DND-41 (cell line): Measurements from ENCODE around the gene JAML.

Experiments used
- ATAC-seq: fragments of 200-7000 bp; cut with Tn5 transposase; 3 replicates; pipeline ENCODE4 v1.9.1; 2021; ENCODE audit warnings: low read depth; ENCODE audit not compliant: insufficient read depth
- DNase-seq: peaks from one replicate; pipeline ENCODE4 v3.0.0-alpha.2; 2020
- H2AFZ ChIP-seq: 2 replicates; pipeline ENCODE4 v1.6.0; 2012; ENCODE audit warnings: low read depth, low read length
- H3K27ac ChIP-seq: 2 replicates; pipeline ENCODE4 v1.5.1; 2012; ENCODE audit warnings: low read length, inconsistent platforms
- H3K27me3 ChIP-seq: fragments of 200-600 bp; sonication (generic); 2 replicates; pipeline ENCODE4 v1.6.0; 2012; ENCODE audit warnings: low read length, mild to moderate bottlenecking, inconsistent platforms; ENCODE audit not compliant: insufficient read depth, poor library complexity
- H3K36me3 ChIP-seq: 2 replicates; pipeline ENCODE4 v1.5.1; 2012; ENCODE audit warnings: low read length, inconsistent platforms; ENCODE audit not compliant: insufficient read depth
- H3K4me1 ChIP-seq: 2 replicates; pipeline ENCODE4 v1.5.1; 2012; ENCODE audit warnings: mild to moderate bottlenecking, low read length; ENCODE audit not compliant: insufficient read depth
- H3K4me2 ChIP-seq: 2 replicates; pipeline ENCODE4 v1.6.0; 2012; ENCODE audit warnings: mild to moderate bottlenecking, moderate library complexity, low read length, inconsistent platforms; ENCODE audit not compliant: insufficient read depth
- H3K4me3 ChIP-seq, 2 experiments: fragments of 200-600 bp in 1 of 2; shearing (Covaris generic) in 1 of 2; 2 replicates each; pipeline ENCODE4 v1.5.1; 2012 to 2016; ENCODE audit warnings: inconsistent platforms in 2 of 2, low read length in 2 of 2, mild to moderate bottlenecking in 2 of 2, low read depth in 1 of 2, moderate library complexity in 1 of 2
- H3K79me2 ChIP-seq: 2 replicates; pipeline ENCODE4 v1.6.0; 2012; ENCODE audit warnings: low read length, inconsistent platforms; ENCODE audit not compliant: insufficient read depth
- H3K9ac ChIP-seq: 2 replicates; pipeline ENCODE4 v1.6.0; 2012; ENCODE audit warnings: low read depth, mild to moderate bottlenecking, inconsistent platforms, low read length, moderate library complexity
- H3K9me3 ChIP-seq: 2 replicates; pipeline ENCODE4 v1.5.1; 2012; ENCODE audit warnings: low read length, moderate library complexity, mild to moderate bottlenecking, inconsistent platforms; ENCODE audit not compliant: insufficient read depth, severe bottlenecking
- H4K20me1 ChIP-seq: 2 replicates; pipeline ENCODE4 v1.6.0; 2012; ENCODE audit warnings: low read length; ENCODE audit not compliant: insufficient read depth
- CTCF ChIP-seq: IDR thresholded peaks from 2 replicates; pipeline ENCODE4 v1.5.1; 2012; ENCODE audit warnings: borderline replicate concordance, low read length, moderate library complexity, mild to moderate bottlenecking; ENCODE audit not compliant: poor library complexity, severe bottlenecking; ENCODE audit errors: extremely low read depth
- EZH2 ChIP-seq: IDR thresholded peaks from 3 replicates; pipeline ENCODE4 v1.6.1; 2012; ENCODE audit warnings: borderline replicate concordance, low read depth, mild to moderate bottlenecking, moderate library complexity, low read length, inconsistent platforms; ENCODE audit not compliant: severe bottlenecking

JAML gene

GRCh38 chr11:118176778-118177134 lies 48.1 kb downstream of the JAML start:
- ATAC-seq, result no peak
- no peak for TF ChIP-seq CTCF
- TF ChIP-seq EZH2, result no peak
- no peak overlapping the region for H3K4me2 ChIP-seq

GRCh38 chr11:118175993-118176777 lies 48.6 kb downstream of the JAML start, which contains the start of gene SCN2B:
Gene SCN2B, minus strand, starts transcription at chr11:118176639. Its CDS starts 208 bp downstream, at chr11:118176431.
- Histone ChIP-seq H3K79me2 (no peaks in the 10 kb centered on the region), H3K36me3 (no peaks in the 10 kb centered on the region), H3K4me3 (no peak within 1 kb of the TSS), H2AFZ (no peak within 1 kb of the TSS), H3K27ac (no peak within 1 kb of the TSS; the same call in 1 of the 2 replicates), H3K9me3 (no peaks in the 10 kb centered on the region), H3K27me3 (peaks cover 10% of the 10 kb centered on the region), H3K4me2 (no peak within 1 kb of the TSS), H3K9ac (no peak within 1 kb of the TSS), H4K20me1 (no peaks in the 10 kb centered on the region; the same call in 1 of the 2 replicates), H3K4me1 (peaks cover 15% of the 10 kb centered on the region)
- ATAC-seq (peak; percentile 29; the same call in 1 of the 3 replicates), DNase-seq (no peak)
- TF ChIP-seq EZH2 (no peak), CTCF (no peak)

More at GRCh38 chr11:118176778-118177134, 48.1 kb downstream of the JAML start:
- no peaks in the 10 kb centered on the region for H4K20me1 ChIP-seq
- no peak overlapping the region for H3K9ac ChIP-seq
- H3K27ac ChIP-seq, result no peak overlapping the region
- no peaks in the 10 kb centered on the region for H3K36me3 ChIP-seq
- no peak for DNase-seq
- H3K79me2 ChIP-seq, result no peaks in the 10 kb centered on the region
- no peak overlapping the region for H2AFZ ChIP-seq
- no peaks in the 10 kb centered on the region for H3K9me3 ChIP-seq
- peaks cover 10% of the 10 kb centered on the region for H3K27me3 ChIP-seq
- H3K4me1 ChIP-seq, result peaks cover 10% of the 10 kb centered on the region
- H3K4me3 ChIP-seq, result no peak overlapping the region

GRCh38 chr11:118175031-118175992 lies 49.5 kb downstream of the JAML start:
- Histone ChIP-seq H3K27ac (no peak overlapping the region), H3K4me2 (no peak overlapping the region), H4K20me1 (no peaks in the 10 kb centered on the region; the same call in 1 of the 2 replicates), H3K79me2 (no peaks in the 10 kb centered on the region), H3K9me3 (no peaks in the 10 kb centered on the region), H3K9ac (no peak overlapping the region), H3K27me3 (peaks cover 10% of the 10 kb centered on the region), H2AFZ (no peak overlapping the region), H3K4me1 (peaks cover 14% of the 10 kb centered on the region), H3K4me3 (no peak overlapping the region), H3K36me3 (no peaks in the 10 kb centered on the region)
- ATAC-seq (no peak), DNase-seq (no peak)
- TF ChIP-seq EZH2 (no peak), CTCF (no peak)
